Stimulated activated CD4-positive, alpha-beta T cell treated with anti-CD3 and anti-CD28 coated beads, Interleukin-4, amount 100 ng/mL, for 48 hours (primary cell): ENCODE measurements around the gene PEX5L.

Experiments used
- DNase-seq, 2 donors: peaks; one replicate each; pipeline ENCODE4 v3.0.0-alpha.2; 2020; ENCODE audit warnings: low read depth in 2 of 2

PEX5L gene

GRCh38 chr3:179896507-179896906 lies 140.2 kb downstream of the PEX5L start:
- no peak for DNase-seq

GRCh38 chr3:179895330-179895729 lies 141.4 kb downstream of the PEX5L start:
- DNase-seq: no peak

GRCh38 chr3:179887295-179887943 lies 149.3 kb downstream of the PEX5L start:
- DNase-seq: no peak

- no peak for DNase-seq
These were observed 150.8 kb downstream of the PEX5L start for GRCh38 chr3:179885950-179886349.

GRCh38 chr3:179884136-179884535 lies 152.6 kb downstream of the PEX5L start:
- no peak for DNase-seq

GRCh38 chr3:179882292-179882691 lies 154.4 kb downstream of the PEX5L start:
- DNase-seq: no peak

GRCh38 chr3:179881791-179882190 lies 154.9 kb downstream of the PEX5L start:
- DNase-seq: no peak

GRCh38 chr3:179880868-179881267 lies 155.9 kb downstream of the PEX5L start:
- DNase-seq: no peak

GRCh38 chr3:179876440-179876839 lies 160.3 kb downstream of the PEX5L start:
- no peak for DNase-seq

- DNase-seq: no peak
These were observed 163.9 kb downstream of the PEX5L start for GRCh38 chr3:179872842-179873241.

GRCh38 chr3:179871782-179872181 lies 165.0 kb downstream of the PEX5L start:
- DNase-seq: no peak

GRCh38 chr3:179868715-179869114 lies 168.0 kb downstream of the PEX5L start:
- DNase-seq: no peak

- DNase-seq: no peak
These were observed 168.8 kb downstream of the PEX5L start for GRCh38 chr3:179867961-179868360.

GRCh38 chr3:179865861-179866505 lies 170.8 kb downstream of the PEX5L start:
- no peak for DNase-seq

GRCh38 chr3:179861953-179862352 lies 174.8 kb downstream of the PEX5L start:
- no peak for DNase-seq

GRCh38 chr3:179861292-179861691 lies 175.4 kb downstream of the PEX5L start:
- DNase-seq: no peak

GRCh38 chr3:179860275-179861107 lies 176.2 kb downstream of the PEX5L start:
- no peak for DNase-seq

- no peak for DNase-seq
These were observed 183.6 kb downstream of the PEX5L start for GRCh38 chr3:179853176-179853575.

GRCh38 chr3:179852142-179852905 lies 184.4 kb downstream of the PEX5L start:
- DNase-seq: no peak

- DNase-seq: no peak
These were observed 188.0 kb downstream of the PEX5L start for GRCh38 chr3:179848711-179849110.

GRCh38 chr3:179842061-179842460 lies 194.7 kb downstream of the PEX5L start:
- no peak for DNase-seq

- DNase-seq: no peak
These were observed 195.8 kb downstream of the PEX5L start for GRCh38 chr3:179840985-179841384.
